ENCODE data around the gene SPTY2D1. TPM values are rescaled to one million over a fixed set of nuclear protein-coding genes. Genes with fewer than 3 reads are reported as not detected.

Gene SPTY2D1
- total RNA-seq, 2 experiments from 2014 or later: 15.6 to 15.8 TPM

DNA sequence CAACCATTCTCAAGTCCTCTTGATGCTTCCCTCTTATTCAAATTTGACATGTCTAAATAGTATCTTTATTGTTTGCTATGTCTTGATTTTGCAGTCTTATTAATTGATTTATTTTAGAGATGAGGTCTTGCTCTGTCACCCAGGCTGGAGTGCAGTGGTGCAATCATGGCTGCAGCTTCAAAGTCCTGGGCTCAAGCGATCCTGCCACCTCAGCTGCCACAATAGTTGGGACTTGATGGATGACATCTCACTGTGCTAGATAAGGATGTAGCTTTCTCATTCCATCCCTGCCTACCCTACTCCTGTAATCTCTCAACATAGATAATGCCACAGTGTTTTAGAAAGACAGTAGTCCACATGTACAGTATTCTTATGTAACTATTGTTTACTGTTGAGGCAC, 7.5 kb upstream of the SPTY2D1 start:
- no peak overlapping the region for H3K4me2 ChIP-seq (ENCODE audit: low read length)
- TF ChIP-seq CTCF (conservative IDR thresholded peaks at IDR 0.05; ENCODE audit: low read length): no peak
- no peak for TF ChIP-seq EZH2phosphoT487 (IDR thresholded peaks at IDR 0.05; ENCODE audit: borderline replicate concordance, low read depth, low read length)
- H3K36me3 ChIP-seq (ENCODE audit: insufficient read depth, low read length): no peaks in the 10 kb centered on the region
- H3K9me3 ChIP-seq (ENCODE audit: low read length): no peaks in the 10 kb centered on the region
- no peaks in the 10 kb centered on the region for H3K4me1 ChIP-seq (ENCODE audit: insufficient read depth, low read length, poor library complexity, severe bottlenecking)
- ChIA-PET CTCF (ENCODE audit: unreplicated experiment) (no interaction called here), POLR2A (interaction anchor here (1.0 kb wide), 1 partner anchor 10 kb away, joined by 5 read pairs; no protein-coding TSS in a partner anchor)
- H3K9me2 ChIP-seq (ENCODE audit: insufficient read depth, low read length): no peaks in the 10 kb centered on the region
- no peaks in the 10 kb centered on the region for H4K20me1 ChIP-seq (ENCODE audit: insufficient read depth, low read length)
- intact Hi-C loops (cut with micrococcal nuclease; ENCODE audit: unreplicated experiment): no loop called here
- no peaks in the 10 kb centered on the region for H3K79me2 ChIP-seq (ENCODE audit: insufficient read depth, low read depth, low read length)
- H3K4me3 ChIP-seq (ENCODE audit: low read depth, low read length, poor library complexity, severe bottlenecking): no peak overlapping the region
- DNase-seq (ENCODE audit: low spot score): no peak
- no peak overlapping the region for H2AFZ ChIP-seq (ENCODE audit: low read length)
- H3K27ac ChIP-seq (ENCODE audit: low read depth, low read length, poor library complexity, severe bottlenecking): no peak overlapping the region
- BruUV-seq (replicated peaks): no TSS peak

DNA sequence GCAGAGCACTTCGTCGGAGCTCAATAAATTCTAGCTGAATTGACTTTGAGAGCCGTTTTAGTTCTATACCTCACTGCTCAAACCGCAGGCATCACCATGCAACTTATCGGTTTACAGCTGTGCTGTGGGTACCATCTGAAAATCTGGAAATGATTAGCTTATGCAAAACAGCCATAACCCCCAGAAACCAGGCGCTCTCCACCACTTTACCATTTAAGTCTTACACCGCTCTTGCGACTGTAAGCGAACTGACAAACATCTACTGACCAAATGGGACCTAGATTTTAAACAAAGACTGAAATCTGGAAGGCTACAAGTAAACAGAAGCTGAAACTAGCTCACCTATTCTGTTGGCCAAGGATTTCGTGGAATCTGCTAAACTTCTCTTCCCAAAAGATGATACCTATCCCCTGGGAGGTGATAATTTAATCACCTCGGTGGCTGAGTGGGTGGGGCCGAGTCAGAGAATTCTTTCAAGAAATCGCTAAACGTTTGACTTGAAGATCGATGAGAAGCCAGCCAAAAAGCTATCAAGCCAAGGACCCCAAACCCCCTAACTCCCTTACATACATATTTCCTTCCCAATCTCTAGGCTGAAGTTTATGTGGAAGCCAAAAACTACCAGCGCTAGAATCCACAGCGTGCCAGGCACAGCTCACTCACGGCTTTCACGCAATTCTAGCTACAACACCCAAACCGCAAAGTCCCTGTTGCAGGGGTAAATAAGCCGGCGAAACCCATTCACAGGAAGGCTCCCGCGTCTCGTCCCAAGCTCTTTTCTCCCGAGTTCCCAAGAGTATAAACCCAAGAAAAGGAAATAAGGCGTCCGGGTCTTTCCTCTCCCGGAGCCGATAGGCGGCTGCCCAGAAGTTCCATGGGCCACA, 644 bp downstream of the SPTY2D1 start:
- intact Hi-C loops (cut with micrococcal nuclease; ENCODE audit: unreplicated experiment): loop anchor here (1.0 to 10.0 kb wide), 3 partner anchors 107 to 519 kb away; partner anchors contain the start of genes GTF2H1, HPS5 and TSG101
- Histone ChIP-seq H3K4me3 (ENCODE audit: low read depth, low read length, poor library complexity, severe bottlenecking) (peak overlapping the region; percentile 90), H4K20me1 (ENCODE audit: insufficient read depth, low read length) (no peaks in the 10 kb centered on the region), H3K9me3 (ENCODE audit: low read length) (no peaks in the 10 kb centered on the region), H3K36me3 (ENCODE audit: insufficient read depth, low read length) (peaks cover 15% of the 10 kb centered on the region), H3K4me1 (ENCODE audit: insufficient read depth, low read length, poor library complexity, severe bottlenecking) (peaks cover 25% of the 10 kb centered on the region), H3K79me2 (ENCODE audit: insufficient read depth, low read depth, low read length) (peaks cover 54% of the 10 kb centered on the region), H3K9me2 (ENCODE audit: insufficient read depth, low read length) (no peaks in the 10 kb centered on the region), H3K27ac (ENCODE audit: low read depth, low read length, poor library complexity, severe bottlenecking) (peak overlapping the region; percentile 50), H3K4me2 (ENCODE audit: low read length) (peak overlapping the region; percentile 90), H2AFZ (ENCODE audit: low read length) (peak overlapping the region; percentile 61; the same call in 1 of the 2 replicates)
- ChIA-PET POLR2A (interaction anchor here (0.6 to 6.2 kb wide), 18 partner anchors 11 to 707 kb away, joined by 3 to 43 read pairs (median 4); partner anchors contain the start of genes GTF2H1, HPS5, LDHA and TSG101), CTCF (ENCODE audit: unreplicated experiment) (interaction anchor here (0.6 to 1.6 kb wide), 4 partner anchors 12 to 518 kb away, joined by 3 to 6 read pairs (median 3); no protein-coding TSS in a partner anchor)
- BruUV-seq (replicated peaks): TSS peak; percentile 79
- TF ChIP-seq EZH2phosphoT487 (IDR thresholded peaks at IDR 0.05; ENCODE audit: borderline replicate concordance, low read depth, low read length) (no peak), CTCF (conservative IDR thresholded peaks at IDR 0.05; ENCODE audit: low read length) (no peak)
- DNase-seq (ENCODE audit: low spot score): peak; percentile 44
